Ishikawa (cell line): ENCODE measurements around the gene FOXE3.

Source experiments
- CEBPB ChIP-seq: IDR thresholded peaks from 2 replicates; pipeline ENCODE4 v1.6.1; 2012
- CREB1 ChIP-seq: IDR thresholded peaks from 2 replicates; pipeline ENCODE4 v1.6.1; 2012; ENCODE audit warnings: low read depth
- EGR1 ChIP-seq: IDR thresholded peaks from 2 replicates; pipeline ENCODE4 v1.6.1; 2012
- EP300 ChIP-seq: IDR thresholded peaks from 2 replicates; pipeline ENCODE4 v1.6.1; 2012; ENCODE audit warnings: borderline replicate concordance
- FOXM1 ChIP-seq: IDR thresholded peaks from 2 replicates; pipeline ENCODE4 v1.6.1; 2012; ENCODE audit warnings: low read depth, borderline replicate concordance
- MAX ChIP-seq: IDR thresholded peaks from 2 replicates; pipeline ENCODE4 v1.6.1; 2012
- NFIC ChIP-seq: IDR thresholded peaks from 2 replicates; pipeline ENCODE4 v1.6.1; 2012
- RAD21 ChIP-seq: IDR thresholded peaks from 2 replicates; pipeline ENCODE4 v1.6.1; 2012; ENCODE audit warnings: low read depth
- TAF1 ChIP-seq: IDR thresholded peaks from 2 replicates; pipeline ENCODE4 v1.6.1; 2012; ENCODE audit warnings: low read depth, mild to moderate bottlenecking
- TCF12 ChIP-seq: IDR thresholded peaks from 2 replicates; pipeline ENCODE4 v1.6.1; 2012; ENCODE audit warnings: low read depth
- TEAD4 ChIP-seq: IDR thresholded peaks from 2 replicates; pipeline ENCODE4 v1.6.1; 2012
- USF1 ChIP-seq: IDR thresholded peaks from 2 replicates; pipeline ENCODE4 v1.6.1; 2012
- YY1 ChIP-seq: IDR thresholded peaks from 2 replicates; pipeline ENCODE4 v1.6.1; 2012; ENCODE audit warnings: low read depth
- ZBTB7A ChIP-seq: IDR thresholded peaks from 2 replicates; pipeline ENCODE4 v1.6.1; 2012; ENCODE audit warnings: low read depth
- TF ChIP-seq, protein P1 (sequence below): IDR thresholded peaks from 2 replicates; pipeline ENCODE4 v1.6.1; 2012; ENCODE audit warnings: low read depth, mild to moderate bottlenecking

FOXE3 gene

GRCh38 chr1:47399138-47399845, 16.8 kb upstream of the FOXE3 start:
- TF ChIP-seq, protein P1, sequence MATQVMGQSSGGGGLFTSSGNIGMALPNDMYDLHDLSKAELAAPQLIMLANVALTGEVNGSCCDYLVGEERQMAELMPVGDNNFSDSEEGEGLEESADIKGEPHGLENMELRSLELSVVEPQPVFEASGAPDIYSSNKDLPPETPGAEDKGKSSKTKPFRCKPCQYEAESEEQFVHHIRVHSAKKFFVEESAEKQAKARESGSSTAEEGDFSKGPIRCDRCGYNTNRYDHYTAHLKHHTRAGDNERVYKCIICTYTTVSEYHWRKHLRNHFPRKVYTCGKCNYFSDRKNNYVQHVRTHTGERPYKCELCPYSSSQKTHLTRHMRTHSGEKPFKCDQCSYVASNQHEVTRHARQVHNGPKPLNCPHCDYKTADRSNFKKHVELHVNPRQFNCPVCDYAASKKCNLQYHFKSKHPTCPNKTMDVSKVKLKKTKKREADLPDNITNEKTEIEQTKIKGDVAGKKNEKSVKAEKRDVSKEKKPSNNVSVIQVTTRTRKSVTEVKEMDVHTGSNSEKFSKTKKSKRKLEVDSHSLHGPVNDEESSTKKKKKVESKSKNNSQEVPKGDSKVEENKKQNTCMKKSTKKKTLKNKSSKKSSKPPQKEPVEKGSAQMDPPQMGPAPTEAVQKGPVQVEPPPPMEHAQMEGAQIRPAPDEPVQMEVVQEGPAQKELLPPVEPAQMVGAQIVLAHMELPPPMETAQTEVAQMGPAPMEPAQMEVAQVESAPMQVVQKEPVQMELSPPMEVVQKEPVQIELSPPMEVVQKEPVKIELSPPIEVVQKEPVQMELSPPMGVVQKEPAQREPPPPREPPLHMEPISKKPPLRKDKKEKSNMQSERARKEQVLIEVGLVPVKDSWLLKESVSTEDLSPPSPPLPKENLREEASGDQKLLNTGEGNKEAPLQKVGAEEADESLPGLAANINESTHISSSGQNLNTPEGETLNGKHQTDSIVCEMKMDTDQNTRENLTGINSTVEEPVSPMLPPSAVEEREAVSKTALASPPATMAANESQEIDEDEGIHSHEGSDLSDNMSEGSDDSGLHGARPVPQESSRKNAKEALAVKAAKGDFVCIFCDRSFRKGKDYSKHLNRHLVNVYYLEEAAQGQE, result no peak
- no peak for TF ChIP-seq USF1
- no peak for TF ChIP-seq MAX
- TF ChIP-seq TAF1, result no peak
- no peak for TF ChIP-seq NFIC
- TF ChIP-seq YY1, result no peak
- TF ChIP-seq ZBTB7A, result no peak
- no peak for TF ChIP-seq TCF12
- no peak for TF ChIP-seq CREB1
- TF ChIP-seq TEAD4, result no peak

- no peak for TF ChIP-seq MAX
- no peak for TF ChIP-seq EGR1
- no peak for TF ChIP-seq TEAD4
- no peak for TF ChIP-seq EP300
- no peak for TF ChIP-seq CEBPB
- no peak for TF ChIP-seq TAF1
- no peak for TF ChIP-seq TCF12
- no peak for TF ChIP-seq ZBTB7A
- TF ChIP-seq CREB1, result no peak
- no peak for TF ChIP-seq NFIC
- no peak for TF ChIP-seq FOXM1
- no peak for TF ChIP-seq USF1
- no peak for TF ChIP-seq YY1
- TF ChIP-seq RAD21, result no peak
- TF ChIP-seq, protein P1, result no peak
These were observed 16.3 kb upstream of the FOXE3 start for GRCh38 chr1:47399846-47400155.

GRCh38 chr1:47401761-47402160, 14.3 kb upstream of the FOXE3 start:
- TF ChIP-seq USF1, result no peak
- TF ChIP-seq MAX, result no peak
- TF ChIP-seq EP300, result no peak
- TF ChIP-seq TAF1, result no peak
- no peak for TF ChIP-seq EGR1
- TF ChIP-seq CEBPB, result no peak
- no peak for TF ChIP-seq FOXM1
- TF ChIP-seq TCF12, result no peak
- no peak for TF ChIP-seq NFIC
- no peak for TF ChIP-seq CREB1
- no peak for TF ChIP-seq YY1
- no peak for TF ChIP-seq RAD21
- TF ChIP-seq, protein P1, result no peak
- no peak for TF ChIP-seq ZBTB7A
- TF ChIP-seq TEAD4, result no peak

GRCh38 chr1:47402591-47402990, 13.5 kb upstream of the FOXE3 start:
- TF ChIP-seq YY1, result no peak
- no peak for TF ChIP-seq USF1
- TF ChIP-seq CEBPB, result no peak
- no peak for TF ChIP-seq EGR1
- TF ChIP-seq CREB1, result no peak
- TF ChIP-seq FOXM1, result no peak
- no peak for TF ChIP-seq TAF1
- TF ChIP-seq EP300, result no peak
